ENCODE data around the gene TOX2. TPM values are rescaled to one million over a fixed set of nuclear protein-coding genes. Genes with fewer than 3 reads are reported as not detected.

Gene TOX2
- total RNA-seq, 1 experiment from 2014 or later: 8.4 TPM

DNA sequence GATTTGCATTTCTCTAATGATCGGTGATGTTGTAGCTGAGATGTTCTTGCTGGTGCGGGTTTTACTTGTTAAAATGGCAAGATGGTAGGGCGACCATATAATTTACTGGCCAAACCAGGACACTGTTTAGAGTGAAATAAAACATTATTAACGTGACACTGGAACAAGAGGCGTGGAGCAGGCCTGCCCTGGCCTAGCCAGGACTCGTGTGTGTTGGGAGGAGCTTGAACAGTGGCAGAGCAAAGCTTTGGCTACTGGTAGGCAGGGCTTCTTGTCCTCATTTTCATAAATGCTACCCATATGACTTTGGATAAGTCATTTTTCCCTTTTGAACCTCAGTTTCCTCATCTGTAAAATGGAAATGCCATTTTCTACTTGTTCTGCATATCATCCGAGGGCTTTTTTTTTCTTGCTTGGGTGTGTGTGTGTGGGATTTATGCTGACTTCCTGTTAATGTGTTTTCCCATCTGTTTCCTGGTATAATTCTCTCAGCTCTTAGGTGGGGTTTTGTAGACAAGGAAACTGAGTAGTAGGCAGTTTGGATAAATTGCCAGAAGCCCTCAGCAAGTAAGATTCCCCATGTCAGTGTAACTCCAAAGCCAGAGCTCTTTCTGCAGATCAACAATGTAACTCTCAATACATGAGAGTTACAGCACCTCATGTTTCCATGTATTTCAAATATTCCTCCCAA is 81.7 kb downstream of the TOX2 start:
- DNase-seq (ENCODE audit: low read depth): no peak

DNA sequence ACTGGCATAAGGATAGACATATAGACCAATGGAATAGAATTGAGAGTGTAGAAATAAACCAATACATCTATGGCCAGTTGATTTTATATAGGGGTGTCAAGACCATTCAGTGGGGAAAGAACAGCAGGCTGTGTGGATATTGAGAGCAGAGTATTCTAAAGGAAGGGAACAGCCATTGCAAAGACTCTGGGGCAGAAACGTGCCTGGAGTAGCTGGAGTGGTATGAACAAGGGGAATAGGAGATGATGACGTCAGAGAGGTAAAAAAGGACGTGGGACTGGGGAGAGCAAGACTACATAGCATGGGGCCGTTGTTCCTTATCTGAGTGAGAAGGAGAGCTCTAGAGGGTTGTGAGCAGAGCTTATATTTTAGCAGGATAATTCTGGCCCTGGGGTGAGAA is 85.2 kb downstream of the TOX2 start:
- DNase-seq (ENCODE audit: low read depth): no peak

DNA sequence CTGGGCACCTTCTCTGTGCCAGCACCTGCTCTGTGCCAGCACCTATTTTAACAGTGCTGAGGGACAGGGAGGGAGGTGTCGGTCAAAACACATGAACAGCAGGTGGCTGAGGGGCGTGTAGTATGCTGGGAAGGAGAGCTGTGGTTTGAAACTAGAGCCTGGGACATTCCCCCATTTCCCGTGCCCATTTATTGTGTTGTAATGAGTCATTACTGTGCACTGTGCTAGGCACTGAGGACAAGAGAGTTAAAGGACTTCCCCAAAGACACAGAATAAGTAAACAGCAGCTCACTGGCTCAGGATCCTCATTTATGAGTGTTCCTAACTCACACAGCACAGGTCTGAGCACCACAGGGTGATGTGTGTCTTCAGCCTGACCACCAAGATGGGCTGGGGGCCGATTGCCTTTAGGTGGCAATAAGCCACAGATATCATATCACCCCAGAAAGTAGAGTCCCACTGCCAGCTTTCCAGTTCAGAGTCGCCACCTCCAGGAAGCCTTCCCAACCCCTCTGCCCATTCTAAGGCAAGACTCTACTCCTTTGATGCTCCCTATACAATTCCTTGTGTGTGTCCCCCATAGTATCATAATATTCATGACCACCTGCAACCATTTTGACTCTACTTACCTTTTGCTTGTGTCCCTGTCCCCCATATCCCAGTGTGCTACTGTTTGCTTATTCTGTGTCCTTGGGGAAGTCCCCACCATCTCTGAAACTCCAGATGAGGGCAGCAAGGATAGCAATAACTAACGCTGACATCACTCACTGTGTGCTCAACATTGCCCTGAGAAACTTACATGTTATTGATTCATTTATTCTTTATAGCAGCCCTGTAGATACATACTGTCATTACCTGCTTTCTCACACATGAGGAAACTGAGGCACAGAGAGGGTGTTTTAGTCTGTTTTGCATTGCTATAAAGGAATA is 87.3 kb downstream of the TOX2 start:
- DNase-seq (ENCODE audit: low read depth): no peak

DNA sequence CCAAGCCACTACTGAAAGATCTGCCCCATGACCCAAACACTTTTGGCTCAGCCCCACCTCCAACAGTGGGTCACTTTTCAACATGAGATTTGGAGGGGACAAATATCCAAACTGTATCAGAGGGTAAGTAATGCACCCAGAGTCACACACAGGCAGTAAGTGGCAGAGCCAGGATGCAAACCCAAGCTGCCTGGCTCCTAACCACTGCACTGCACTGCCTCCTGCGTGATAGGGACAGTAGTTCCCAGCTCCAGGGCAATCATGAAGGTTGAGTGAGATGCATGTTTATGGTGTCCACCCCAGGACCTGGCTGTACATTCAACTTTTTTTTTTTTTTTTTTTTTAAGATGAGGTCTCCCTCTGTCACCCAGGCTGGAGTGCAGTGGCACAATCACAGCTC is 88.2 kb downstream of the TOX2 start:
- no peak for DNase-seq (ENCODE audit: low read depth)

DNA sequence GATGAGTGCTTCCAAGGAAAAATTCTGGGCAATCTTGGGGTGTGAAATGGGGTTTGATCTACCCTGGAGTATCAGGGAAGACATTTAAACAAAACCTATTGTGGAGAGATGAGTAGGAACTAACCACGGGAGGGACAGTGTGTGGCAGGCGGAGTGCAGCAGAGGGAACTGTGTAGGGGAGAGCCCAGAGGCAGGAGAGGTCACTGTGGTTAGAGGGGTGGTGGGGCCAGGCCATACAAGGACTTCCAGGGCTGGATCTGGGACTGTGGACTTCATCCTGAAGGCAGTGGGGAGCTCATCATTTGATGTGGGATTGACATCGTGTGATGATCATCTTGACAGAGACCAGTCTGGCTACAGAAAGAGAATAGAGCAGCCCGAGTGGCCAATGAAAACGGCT is 89.0 kb downstream of the TOX2 start:
- DNase-seq (ENCODE audit: low read depth): no peak

DNA sequence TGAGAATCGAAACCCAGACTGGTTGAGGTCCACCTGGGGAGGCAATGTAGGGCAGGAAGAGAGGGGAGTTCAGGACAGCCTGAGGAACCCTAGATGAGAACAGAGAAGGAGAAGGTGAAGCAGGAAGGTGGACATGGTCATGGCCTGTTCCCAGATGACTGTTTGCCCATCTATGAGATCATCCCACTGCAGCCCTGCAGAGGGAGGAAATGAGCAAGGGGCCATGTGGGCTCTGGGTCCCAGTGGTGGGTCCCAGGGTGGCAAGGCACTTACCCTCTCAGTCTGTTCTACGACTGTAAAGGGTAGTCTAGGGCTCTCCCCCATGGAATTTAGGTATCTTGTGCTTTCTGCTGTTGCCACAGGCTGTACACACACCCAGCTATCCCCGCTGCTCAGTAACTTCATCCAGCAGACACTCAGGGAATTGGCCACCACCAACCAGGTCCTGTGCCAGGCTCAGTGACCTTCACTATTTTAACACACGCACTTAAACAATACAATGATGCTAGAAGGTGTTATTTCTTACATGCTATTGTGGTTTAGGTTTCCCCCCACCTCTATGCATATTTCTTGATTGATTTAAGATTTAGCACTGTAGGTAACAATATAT is 89.8 kb downstream of the TOX2 start:
- no peak for DNase-seq (ENCODE audit: low read depth)

DNA sequence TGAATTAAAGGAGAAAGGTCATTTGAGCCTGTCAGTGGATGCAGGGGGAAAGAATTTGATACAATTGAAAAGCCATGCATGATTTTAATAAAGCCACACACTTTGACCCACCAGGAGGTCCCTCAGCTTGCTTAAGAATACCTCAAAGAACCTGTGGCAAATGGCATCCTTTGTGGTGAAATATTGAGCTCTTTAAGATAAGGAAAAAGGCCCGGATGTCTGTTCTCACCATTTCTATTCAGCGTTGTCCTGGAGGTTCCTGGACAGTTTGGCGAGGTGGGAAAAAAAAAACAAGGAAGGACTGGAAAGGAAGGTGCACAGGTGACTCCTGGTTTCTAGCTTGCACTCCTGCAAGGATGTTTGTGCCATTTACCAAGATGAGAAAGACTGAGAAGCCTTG is 91.0 kb downstream of the TOX2 start:
- DNase-seq (ENCODE audit: low read depth): no peak

DNA sequence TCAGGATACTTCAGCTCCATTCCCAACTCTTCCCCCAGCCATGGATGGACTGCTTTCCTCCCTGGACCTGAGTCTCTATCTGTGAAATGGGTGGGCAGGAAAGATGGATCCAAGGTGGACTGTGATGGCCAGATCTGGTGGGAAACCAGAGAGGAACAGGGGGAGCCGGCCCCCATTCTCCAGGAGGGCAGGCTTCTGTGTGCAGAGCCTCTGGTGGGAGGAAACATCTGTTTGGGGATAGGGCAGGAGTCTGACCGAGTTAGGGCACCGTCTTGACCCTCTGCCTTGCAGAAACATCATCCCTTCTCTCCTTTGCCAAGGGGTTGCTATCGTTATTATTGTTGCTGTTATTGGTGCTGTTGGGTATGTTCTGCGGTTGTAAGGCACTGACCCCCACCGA is 91.5 kb downstream of the TOX2 start:
- no peak for DNase-seq (ENCODE audit: low read depth)

DNA sequence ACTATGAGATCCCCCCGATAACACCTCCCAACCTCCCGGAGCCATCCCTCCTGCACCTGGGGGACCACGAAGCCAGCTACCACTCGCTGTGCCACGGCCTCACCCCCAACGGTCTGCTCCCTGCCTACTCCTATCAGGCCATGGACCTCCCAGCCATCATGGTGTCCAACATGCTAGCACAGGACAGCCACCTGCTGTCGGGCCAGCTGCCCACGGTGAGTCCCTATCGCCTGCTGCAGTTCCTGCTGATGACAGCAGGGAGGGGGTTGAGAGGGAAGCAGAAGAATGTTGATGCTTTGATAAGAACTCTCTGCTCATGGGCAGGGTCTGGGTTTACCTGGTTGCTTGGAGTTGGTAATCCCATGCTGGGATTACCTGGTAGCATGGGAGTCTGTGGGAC is 91.9 kb downstream of the TOX2 start:
- no peak for DNase-seq (ENCODE audit: low read depth)

DNA sequence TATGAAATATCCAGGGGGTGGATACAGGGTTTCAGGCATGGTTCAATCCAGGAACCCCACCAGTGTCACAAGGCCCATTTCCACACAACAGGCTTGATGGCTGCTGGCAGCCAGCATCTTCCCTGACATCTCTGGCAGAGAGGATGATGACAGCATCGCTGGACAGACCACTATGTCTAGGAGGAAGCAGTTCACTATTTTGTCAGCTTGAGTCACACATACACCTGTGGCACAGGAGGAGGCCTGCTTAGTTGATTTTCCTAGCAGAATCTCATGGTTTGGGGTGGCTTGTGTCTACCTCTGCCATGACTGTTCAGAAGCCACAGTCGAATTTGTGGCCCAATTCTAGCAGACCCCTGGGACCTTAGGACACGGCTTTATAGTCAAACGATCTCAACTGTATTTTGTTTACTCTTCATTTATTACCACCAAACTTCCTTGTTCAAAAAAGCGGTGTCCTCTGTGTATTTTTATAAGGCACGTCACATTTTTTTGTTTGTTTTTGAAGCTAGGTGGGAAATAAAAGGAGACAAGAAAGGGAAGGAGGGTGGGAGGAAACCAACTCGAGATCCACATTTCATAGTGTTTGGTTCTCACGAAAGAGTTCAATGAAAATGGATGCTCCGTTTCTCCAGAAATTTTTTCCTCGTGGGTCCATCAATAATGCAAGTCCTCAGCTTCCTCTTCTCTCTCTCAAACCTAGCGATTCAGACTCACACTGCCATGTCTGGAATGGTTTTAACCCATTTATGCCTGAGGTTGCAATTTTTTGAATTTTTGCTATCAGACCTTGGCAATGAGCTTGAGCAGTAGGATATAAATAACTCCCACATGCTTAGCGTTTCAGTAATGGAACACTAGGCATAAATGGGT is 94.4 kb downstream of the TOX2 start:
- DNase-seq (ENCODE audit: low read depth): no peak

DNA sequence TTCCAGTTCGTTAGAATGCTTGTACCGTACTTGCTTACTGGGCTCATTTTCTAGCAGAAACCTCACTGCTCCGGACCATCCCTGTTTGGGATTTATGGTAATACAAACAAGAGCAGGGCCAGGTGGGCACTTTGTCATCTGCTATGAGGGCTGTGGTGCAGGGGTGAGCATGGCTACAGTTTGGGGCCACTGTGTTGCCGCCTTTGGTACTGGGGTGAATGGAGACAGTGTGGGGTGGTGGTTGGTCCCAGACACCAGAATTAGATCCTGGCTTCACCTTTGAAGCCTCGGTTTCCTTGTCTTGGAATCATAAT is 95.0 kb downstream of the TOX2 start:
- DNase-seq (ENCODE audit: low read depth): no peak

DNA sequence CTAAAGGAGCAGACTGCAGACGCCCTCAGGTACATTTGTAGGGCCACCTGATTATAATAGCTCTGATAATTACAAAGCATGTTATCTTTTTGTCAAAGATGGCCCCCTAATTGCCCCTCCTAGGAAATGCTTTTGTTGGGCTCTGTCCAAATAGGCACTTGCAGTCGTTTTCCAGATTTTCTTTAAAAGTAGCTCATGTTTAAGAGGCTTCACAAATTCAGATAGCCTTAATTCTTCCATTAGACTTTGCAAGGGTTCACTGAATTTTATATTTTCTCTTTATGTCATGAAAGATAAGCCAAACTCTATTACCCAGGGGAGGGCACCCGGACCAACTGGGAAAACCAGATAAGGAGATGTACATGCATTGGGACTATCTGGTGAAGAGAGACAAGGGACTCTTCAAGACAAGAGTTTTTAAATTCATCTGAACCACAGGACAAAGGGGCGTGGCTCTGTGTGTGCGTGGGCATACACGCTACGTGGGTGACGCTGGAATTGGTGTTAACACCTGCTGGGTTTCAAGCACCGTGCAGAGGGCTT is 95.6 kb downstream of the TOX2 start:
- no peak for DNase-seq (ENCODE audit: low read depth)

DNA sequence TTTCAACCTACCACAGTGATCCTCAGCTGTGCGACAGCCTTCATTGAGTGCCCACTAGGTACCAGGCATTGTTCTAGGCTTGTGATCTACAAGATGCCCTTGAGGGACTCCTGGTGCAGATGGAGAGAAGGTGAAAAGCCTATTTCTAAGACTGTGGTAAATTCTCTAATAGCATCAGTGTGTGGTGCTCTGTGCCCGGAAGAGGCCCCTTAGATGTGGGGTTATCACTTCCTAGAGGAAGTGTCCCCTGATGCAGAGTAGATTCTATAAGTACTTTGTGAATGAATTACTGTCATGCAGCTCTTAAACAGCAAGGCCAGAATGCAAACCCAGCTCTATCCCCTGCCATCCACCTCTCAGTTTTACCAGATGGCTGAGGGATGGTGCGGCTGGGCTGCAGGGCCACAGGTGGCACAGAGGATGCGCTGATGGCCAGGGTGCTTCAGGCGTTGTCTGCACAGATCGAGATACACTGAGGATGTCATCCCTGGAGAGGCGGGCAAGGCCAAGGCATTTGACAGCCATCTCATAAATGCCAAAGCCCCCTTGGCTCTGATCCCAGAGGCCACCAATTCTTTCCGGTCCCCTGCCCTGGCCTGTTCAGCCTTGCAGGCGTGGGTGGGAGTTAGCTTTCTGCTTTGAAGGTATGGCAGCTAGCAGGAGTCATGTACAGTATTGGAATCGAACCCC is 96.7 kb downstream of the TOX2 start:
- DNase-seq (ENCODE audit: low read depth): no peak

DNA sequence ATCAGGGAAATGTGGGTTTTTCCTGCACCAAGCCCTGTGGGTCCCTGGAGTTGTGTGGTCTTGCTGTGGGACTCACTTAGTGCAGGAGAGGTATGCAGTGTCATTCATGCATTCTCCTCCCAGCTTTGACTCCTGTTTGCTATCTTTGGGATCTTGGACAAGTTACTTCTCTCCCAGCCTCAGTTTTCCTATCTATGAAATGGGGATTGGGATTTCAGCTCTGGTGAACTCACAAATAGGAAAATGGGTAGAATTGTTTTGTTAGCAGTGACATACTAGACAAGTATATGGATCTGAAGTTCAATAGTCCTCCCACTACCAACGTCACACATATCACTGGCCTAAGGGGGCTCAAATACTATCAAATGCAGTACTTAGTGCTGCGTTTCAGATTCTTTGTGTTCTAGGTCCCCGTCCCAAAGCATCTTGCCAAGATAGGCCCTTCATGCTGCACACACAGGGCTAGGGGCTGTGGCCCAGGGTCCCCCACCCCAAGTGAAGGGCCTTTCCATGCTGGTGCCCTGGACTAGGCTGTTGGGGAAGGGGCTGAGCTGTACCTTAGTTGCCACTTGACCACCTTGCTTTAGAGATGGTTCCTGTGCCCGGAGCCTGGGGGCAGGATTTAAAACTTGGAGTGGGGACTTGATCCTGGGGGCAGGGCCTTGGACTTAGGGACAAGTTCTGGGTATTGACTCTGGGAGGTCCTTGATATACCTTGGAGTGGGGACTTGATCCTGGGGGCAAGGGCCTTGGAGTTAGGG is 98.0 kb downstream of the TOX2 start:
- no peak for DNase-seq (ENCODE audit: low read depth)

DNA sequence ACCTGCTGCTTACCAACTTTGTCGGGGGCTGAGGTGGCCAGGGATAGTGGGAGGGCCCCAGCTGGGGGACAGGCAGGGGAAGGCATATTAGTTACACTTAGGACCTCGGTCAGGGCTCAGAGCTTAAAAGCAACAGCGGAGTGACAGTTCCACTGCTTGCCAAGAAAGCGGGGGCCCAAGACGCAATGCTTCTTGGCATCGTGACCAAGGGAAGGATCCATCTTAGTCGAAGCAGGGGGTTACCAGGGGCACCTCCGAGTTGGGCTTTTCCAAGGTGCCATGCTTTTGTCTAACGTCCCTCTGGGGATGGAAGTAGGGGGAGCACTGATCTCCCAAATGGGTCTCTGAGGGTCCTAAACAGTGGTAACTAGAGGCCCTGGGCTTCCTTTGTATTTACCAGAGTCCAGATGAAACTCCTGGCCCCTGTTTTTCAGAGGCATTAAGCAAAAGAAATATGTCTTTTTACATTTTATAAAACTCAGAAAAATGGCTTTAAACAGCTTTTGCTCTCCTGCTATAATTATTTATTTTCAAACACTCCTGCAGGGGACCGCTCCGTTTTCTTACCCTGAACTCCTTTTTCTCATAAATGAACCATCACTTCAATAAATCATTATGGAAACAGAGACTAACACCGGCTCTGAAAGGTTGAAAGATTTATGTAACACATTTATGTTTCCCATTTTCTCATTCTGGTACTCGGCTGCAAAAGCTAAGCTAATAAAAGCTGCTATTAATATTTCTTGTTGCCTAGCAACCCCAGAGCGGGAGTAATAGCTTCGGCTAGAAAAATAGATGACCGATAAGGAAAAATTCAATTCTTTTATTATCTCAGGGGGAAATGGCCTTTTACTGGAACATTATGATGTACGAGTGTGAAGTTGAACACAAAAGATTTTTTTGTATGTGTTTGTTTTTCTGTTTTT is 100.4 kb downstream of the TOX2 start:
- no peak for DNase-seq (ENCODE audit: low read depth)

DNA sequence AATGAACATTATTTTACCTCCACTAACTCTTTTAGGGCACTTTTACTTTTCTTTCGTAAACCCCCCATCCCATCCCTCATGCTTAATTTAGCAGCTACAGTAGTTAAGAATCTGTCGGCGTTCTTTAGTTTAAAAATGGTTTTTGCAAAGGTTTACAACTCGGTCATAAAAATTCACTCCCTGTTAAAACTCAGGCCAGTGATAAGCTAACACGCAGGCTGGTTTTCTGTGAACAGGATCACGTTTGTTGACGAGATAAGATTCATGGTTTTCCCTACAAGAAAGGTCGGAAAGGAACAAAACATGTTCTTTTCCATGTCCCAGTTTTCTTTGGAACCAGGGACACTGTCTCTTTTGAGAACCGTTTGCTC is 101.1 kb downstream of the TOX2 start:
- no peak for DNase-seq (ENCODE audit: low read depth)

DNA sequence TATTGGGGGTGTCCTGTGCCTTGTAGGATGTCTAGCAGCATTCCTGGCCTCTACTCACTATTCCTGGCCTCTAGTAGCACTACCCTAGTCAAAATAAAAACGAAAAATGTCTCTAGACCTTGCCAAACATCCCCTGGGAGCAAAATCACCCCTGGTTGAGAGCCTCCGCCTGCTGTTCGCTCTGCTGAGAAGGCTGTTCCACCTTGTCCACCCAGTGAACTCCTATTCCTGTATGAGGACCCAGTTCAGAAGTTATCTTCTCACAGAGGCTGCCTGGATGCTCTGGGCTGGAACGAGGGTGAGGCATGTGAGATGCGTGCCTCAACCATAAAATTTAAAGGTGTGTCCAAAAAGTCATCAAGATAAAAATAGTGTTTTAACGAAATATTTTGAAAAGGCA is 101.9 kb downstream of the TOX2 start:
- DNase-seq (ENCODE audit: low read depth): no peak

DNA sequence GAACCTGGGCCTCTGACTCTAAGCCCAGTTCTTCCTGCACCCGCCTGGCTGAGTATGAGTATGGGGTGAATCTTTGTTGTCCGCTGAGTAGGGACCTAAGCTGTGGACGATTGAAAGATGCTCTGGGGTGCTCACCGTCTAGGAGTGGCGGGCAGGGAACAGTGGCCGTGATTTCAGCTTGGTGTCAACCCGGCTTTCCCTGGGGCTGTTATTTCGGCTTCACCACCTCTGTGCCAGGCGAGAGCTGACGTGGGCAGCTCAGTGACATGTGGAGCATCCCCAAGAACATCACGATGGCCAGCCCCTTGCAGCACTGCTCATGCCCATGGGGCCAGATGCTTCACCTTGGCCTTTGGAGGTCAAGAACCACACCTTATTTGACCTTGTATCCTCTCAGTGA is 102.6 kb downstream of the TOX2 start:
- no peak for DNase-seq (ENCODE audit: low read depth)

DNA sequence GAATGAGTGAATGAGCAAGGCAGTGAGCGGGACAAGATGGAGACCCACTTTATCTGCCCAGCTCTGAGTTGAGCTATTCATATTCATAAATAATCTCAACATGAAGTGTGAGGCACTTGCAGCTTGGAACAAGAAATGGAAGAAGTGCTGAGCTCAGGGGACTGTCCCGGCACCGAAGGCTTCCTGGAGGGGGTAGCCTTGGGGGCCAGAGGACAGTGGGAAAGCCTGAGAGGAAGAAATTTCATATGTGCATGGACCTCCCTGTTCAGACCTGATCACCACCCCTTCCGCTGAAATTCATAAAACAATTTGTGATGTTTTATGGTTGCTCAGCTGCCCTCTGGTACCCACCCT is 103.2 kb downstream of the TOX2 start:
- no peak for DNase-seq (ENCODE audit: low read depth)

Measured in M059J (cell line).